Breast epithelium (tissue), 4 donors: ENCODE results near the gene TMEM43. TPM values are rescaled to one million over a fixed set of nuclear protein-coding genes. Genes with fewer than 3 reads are reported as not detected.

ENCODE experiments used
- DNase-seq, 2 donors: peaks; one replicate each; pipeline ENCODE4 v3.0.0-alpha.2; 2019; ENCODE audit warnings: low spot score in 2 of 2
- H3K27ac ChIP-seq, 2 donors: fragments of 200-600 bp; sonication (generic) in 1 of 2; one replicate each; pipeline ENCODE4 v1.5.1; 2016 to 2019; ENCODE audit warnings: mild to moderate bottlenecking in 1 of 2
- H3K27me3 ChIP-seq, 2 donors: fragments of 200-600 bp; sonication (generic) in 1 of 2; one replicate each; pipeline versions ENCODE4 v1.5.1 to v1.6.0; 2017 to 2019; ENCODE audit warnings: control low read depth in 1 of 2, mild to moderate bottlenecking in 1 of 2
- H3K36me3 ChIP-seq: fragments of 200-600 bp; one replicate; pipeline ENCODE4 v1.5.1; 2019
- H3K4me1 ChIP-seq, 2 donors: fragments of 200-600 bp; sonication (generic); one replicate each; pipeline ENCODE4 v1.5.1; 2016 to 2019; ENCODE audit warnings: control low read depth in 1 of 2
- H3K4me3 ChIP-seq, 3 donors: fragments of 200-600 bp; sonication (generic); 1 replicate in 2 of 3; 2 replicates in 1 of 3; pipeline ENCODE4 v1.5.1; 2016 to 2019; ENCODE audit warnings: mild to moderate bottlenecking in 3 of 3, moderate library complexity in 2 of 3
- H3K9me3 ChIP-seq, 2 donors: fragments of 200-600 bp; sonication (generic) in 1 of 2; one replicate each; pipeline ENCODE4 v1.5.1; 2016 to 2019; ENCODE audit warnings: control low read depth in 1 of 2
- CTCF ChIP-seq, 3 donors: fragments of 450-650 bp; IDR thresholded peaks; one replicate each; pipeline ENCODE4 v1.5.1; 2016 to 2017; ENCODE audit warnings: antibody characterized with exemption in 3 of 3, mild to moderate bottlenecking in 3 of 3, moderate library complexity in 3 of 3
- POLR2A ChIP-seq: fragments of 450-650 bp; IDR thresholded peaks from one replicate; pipeline ENCODE4 v1.6.1; 2016; ENCODE audit warnings: antibody characterized with exemption, mild to moderate bottlenecking, moderate library complexity
- POLR2AphosphoS5 ChIP-seq, 3 donors: sonication (generic); formaldehyde crosslinking; IDR thresholded peaks; one replicate each; pipeline ENCODE4 v1.6.1; 2017; ENCODE audit warnings: antibody characterized with exemption in 3 of 3
- intact Hi-C: fragments of 100-400 bp; cut with DNase I; formaldehyde crosslinking; loops from one replicate; pipeline ENCODE4 v1.15.1; 2023; ENCODE audit warnings: low total_unique reads
- total RNA-seq, 3 donors: library from RNA; depleted of rRNA; stranded (reverse); fragments of >200 nt; gene quantifications; one replicate each; pipeline ENCODE4 v1.1.0, GENCODE V29; 2016

The TMEM43 gene
- total RNA-seq, 3 donors from 2014 or later = 90.5 to 170 (median 93.4) TPM

GRCh38 chr3:14152963-14153355 lies 28.1 kb downstream of the TMEM43 start:
- Histone ChIP-seq H3K4me1 (no peaks in the 10 kb centered on the region), H3K9me3 (no peaks in the 10 kb centered on the region), H3K27ac (no peak overlapping the region), H3K4me3 (no peak overlapping the region), H3K27me3 (no peaks in the 10 kb centered on the region), H3K36me3 (peaks cover 4% of the 10 kb centered on the region)
- TF ChIP-seq POLR2A (no peak), POLR2AphosphoS5 (IDR thresholded peaks at IDR 0.05) (no peak), CTCF (IDR thresholded peaks at IDR 0.05) (no peak)
- no peak for DNase-seq
- intact Hi-C loops = no loop called here

GRCh38 chr3:14153663-14154062 lies 28.8 kb downstream of the TMEM43 start:
- TF ChIP-seq POLR2A (no peak), POLR2AphosphoS5 (IDR thresholded peaks at IDR 0.05) (no peak), CTCF (IDR thresholded peaks at IDR 0.05) (no peak)
- Histone ChIP-seq H3K9me3 (no peaks in the 10 kb centered on the region), H3K4me1 (no peaks in the 10 kb centered on the region), H3K27me3 (no peaks in the 10 kb centered on the region), H3K36me3 (peaks cover 9% of the 10 kb centered on the region), H3K27ac (no peak overlapping the region), H3K4me3 (no peak overlapping the region)
- intact Hi-C loops = no loop called here
- DNase-seq = no peak

- TF ChIP-seq POLR2AphosphoS5 (IDR thresholded peaks at IDR 0.05) (no peak), CTCF (IDR thresholded peaks at IDR 0.05) (no peak), POLR2A (no peak)
- H3K27me3 ChIP-seq = no peaks in the 10 kb centered on the region
- DNase-seq = no peak
- peaks cover 13% of the 10 kb centered on the region for H3K36me3 ChIP-seq
- intact Hi-C loops = no loop called here
- H3K9me3 ChIP-seq = no peaks in the 10 kb centered on the region
- H3K4me1 ChIP-seq = no peaks in the 10 kb centered on the region
- no peak overlapping the region for H3K27ac ChIP-seq
- no peak overlapping the region for H3K4me3 ChIP-seq
Measured at GRCh38 chr3:14154276-14154675, 29.4 kb downstream of the TMEM43 start.

GRCh38 chr3:14154895-14155440 lies 30.1 kb downstream of the TMEM43 start:
- Histone ChIP-seq H3K4me1 (no peaks in the 10 kb centered on the region), H3K36me3 (peaks cover 18% of the 10 kb centered on the region), H3K27me3 (no peaks in the 10 kb centered on the region), H3K4me3 (no peak overlapping the region), H3K27ac (no peak overlapping the region), H3K9me3 (no peaks in the 10 kb centered on the region)
- intact Hi-C loops = no loop called here
- TF ChIP-seq CTCF (IDR thresholded peaks at IDR 0.05) (no peak), POLR2A (no peak), POLR2AphosphoS5 (IDR thresholded peaks at IDR 0.05) (no peak)
- no peak for DNase-seq

GRCh38 chr3:14156201-14156600 lies 31.3 kb downstream of the TMEM43 start:
- H3K36me3 ChIP-seq = peaks cover 29% of the 10 kb centered on the region
- no peaks in the 10 kb centered on the region for H3K27me3 ChIP-seq
- no peak for DNase-seq
- no peaks in the 10 kb centered on the region for H3K4me1 ChIP-seq
- no peak overlapping the region for H3K4me3 ChIP-seq
- intact Hi-C loops = no loop called here
- H3K9me3 ChIP-seq = peaks cover 0 to under 1% of the 10 kb centered on the region in 2 donors
- TF ChIP-seq CTCF (IDR thresholded peaks at IDR 0.05) = no peak
- no peak for TF ChIP-seq POLR2AphosphoS5 (IDR thresholded peaks at IDR 0.05)
- TF ChIP-seq POLR2A = no peak
- H3K27ac ChIP-seq = no peak overlapping the region
